GM10266 (cell line): Measurements from ENCODE around the gene ZFX.

ENCODE experiments used
- DNase-seq: peaks from one replicate; pipeline ENCODE4 v3.0.0; 2012; ENCODE audit errors: extremely low spot score
- TF ChIP-seq, protein P1 (sequence below): IDR thresholded peaks from 2 replicates; pipeline ENCODE4 v1.5.1; 2012; ENCODE audit warnings: mild to moderate bottlenecking, low read depth; ENCODE audit not compliant: control insufficient read depth, insufficient read depth; ENCODE audit errors: missing control alignments

Gene ZFX

DNA sequence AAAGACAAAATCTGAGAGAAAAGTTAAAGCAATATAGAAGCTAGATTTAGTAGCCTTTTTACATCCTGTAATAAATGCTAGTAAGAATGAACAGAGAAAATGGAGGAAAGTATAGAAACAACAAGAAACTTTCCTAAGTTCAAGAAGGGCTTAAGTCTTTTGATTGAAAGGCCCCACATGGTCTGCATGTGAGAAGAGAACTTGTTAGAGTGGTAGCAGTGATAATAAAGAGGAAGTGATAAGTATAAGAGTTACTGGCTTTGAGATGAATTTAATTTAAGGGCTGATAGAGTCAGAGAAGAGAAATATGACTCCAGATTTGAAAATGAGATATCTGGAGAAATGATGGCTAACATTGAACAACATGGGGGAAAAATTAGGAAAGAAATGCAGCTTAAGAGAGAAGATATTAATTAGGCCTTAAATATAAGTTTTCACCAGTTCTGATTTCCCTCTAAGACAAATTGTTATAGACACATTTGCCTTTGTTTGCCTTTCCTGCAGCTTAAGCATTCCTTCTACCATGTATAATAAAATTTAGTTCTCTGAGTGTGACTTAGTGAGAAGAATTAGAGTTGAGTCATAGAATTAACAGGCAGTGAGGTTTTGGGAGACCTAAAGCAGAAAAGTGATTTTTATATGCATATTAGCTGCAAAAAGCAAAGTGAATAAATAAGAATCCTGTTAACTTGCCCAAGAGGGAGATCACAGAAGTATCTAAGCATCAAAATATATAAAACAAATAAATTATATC, 18.4 kb downstream of the ZFX start:
- no peak for DNase-seq
- TF ChIP-seq, protein P1, sequence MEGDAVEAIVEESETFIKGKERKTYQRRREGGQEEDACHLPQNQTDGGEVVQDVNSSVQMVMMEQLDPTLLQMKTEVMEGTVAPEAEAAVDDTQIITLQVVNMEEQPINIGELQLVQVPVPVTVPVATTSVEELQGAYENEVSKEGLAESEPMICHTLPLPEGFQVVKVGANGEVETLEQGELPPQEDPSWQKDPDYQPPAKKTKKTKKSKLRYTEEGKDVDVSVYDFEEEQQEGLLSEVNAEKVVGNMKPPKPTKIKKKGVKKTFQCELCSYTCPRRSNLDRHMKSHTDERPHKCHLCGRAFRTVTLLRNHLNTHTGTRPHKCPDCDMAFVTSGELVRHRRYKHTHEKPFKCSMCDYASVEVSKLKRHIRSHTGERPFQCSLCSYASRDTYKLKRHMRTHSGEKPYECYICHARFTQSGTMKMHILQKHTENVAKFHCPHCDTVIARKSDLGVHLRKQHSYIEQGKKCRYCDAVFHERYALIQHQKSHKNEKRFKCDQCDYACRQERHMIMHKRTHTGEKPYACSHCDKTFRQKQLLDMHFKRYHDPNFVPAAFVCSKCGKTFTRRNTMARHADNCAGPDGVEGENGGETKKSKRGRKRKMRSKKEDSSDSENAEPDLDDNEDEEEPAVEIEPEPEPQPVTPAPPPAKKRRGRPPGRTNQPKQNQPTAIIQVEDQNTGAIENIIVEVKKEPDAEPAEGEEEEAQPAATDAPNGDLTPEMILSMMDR: no peak

GRCh38 chrX:24168807-24169206, 19.3 kb downstream of the ZFX start:
- TF ChIP-seq, protein P1: no peak
- DNase-seq: no peak

GRCh38 chrX:24169211-24169610, 19.7 kb downstream of the ZFX start:
- no peak for DNase-seq
- TF ChIP-seq, protein P1: no peak

DNA sequence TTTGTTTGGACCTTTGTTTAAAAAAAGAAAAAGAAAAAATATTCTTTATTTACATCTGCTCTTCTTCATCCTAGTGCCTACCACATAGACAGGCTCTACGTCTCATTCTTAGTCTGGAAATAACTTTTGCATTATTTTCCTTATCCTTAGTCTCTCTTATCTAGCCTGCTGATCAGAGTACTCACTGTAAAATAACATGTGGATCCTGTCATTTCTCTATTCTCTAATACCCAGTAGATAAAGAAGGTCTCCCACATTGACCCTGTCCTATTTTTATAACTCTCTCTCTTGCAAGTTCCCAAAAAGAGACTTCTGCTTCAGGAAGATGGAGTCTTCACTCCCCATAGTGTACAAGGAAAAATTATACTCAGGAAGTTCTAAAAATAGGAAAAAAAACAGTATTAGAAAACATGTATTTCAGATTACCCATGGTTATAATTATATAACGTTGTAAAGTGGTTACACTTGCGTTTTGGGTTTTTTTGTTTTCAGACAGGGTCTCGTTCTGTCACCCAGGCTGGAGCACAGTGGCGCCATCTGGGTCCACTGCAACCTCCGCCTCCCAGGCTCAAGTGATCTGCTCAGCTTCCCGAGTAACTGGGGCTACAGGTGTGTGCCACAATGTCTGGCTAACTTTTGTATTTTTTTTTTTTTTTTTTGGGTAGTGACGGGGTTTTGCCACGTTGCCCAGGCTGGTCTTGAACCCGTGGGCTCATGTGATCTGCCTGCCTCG, 23.8 kb downstream of the ZFX start:
- TF ChIP-seq, protein P1: no peak
- no peak for DNase-seq

DNA sequence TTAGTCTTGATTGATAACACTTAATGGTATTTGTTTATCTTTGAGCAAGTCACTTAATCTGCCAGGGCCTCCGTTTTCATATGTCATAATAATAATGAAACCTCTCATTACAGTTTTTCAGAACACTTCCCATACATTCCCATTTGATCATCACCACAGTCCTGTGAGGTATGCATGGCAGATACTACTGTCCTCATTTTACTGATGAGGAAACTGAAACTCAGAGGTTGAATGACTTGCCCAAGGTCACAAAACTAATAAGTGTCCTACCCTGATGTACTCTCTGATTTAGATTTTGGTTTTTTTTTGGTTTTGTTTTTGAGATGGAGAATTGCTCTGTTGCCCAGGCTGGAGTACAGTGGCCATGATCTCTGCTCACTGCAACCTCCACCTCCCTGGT, 25.7 kb downstream of the ZFX start:
- TF ChIP-seq, protein P1: no peak
- no peak for DNase-seq

GRCh38 chrX:24178441-24178840, 28.9 kb downstream of the ZFX start:
- TF ChIP-seq, protein P1: no peak
- DNase-seq: no peak

DNA sequence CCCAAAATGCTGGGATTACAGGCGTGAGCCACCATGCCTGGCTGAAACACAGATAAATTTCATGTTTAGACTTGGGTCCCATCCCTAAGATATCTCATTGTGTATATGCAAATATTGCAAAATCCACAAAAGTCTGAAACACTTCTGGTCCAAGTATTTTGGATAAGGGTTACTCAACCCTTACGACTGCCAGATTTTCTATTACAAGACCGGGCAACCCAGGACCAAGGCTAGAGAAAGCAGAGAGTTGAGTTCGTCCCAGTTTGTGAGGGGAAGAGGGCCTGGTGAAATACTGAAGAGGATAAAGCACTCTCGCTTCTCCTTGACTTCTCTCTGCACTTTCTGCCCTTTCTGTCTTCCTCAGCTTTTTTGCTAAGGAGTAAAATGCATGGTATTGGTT, 34.5 kb downstream of the ZFX start:
- DNase-seq: no peak
- TF ChIP-seq, protein P1: no peak
